Neural progenitor cell (in vitro differentiated cells): ENCODE results near the gene AMMECR1.

Experiments
- CTCF ChIP-seq: fragments of 200-600 bp; sonication (generic); IDR thresholded peaks from 2 replicates; pipeline ENCODE4 v1.5.1; 2017; ENCODE audit warnings: antibody characterized with exemption, mild to moderate bottlenecking
- EZH2 ChIP-seq: fragments of 200-600 bp; sonication (generic); IDR thresholded peaks from 2 replicates; pipeline ENCODE4 v1.6.1; 2017; ENCODE audit warnings: antibody characterized with exemption, mild to moderate bottlenecking, moderate library complexity

- TF ChIP-seq CTCF (no peak), EZH2 (no peak)
These were observed 147.9 kb downstream of the AMMECR1 start for GRCh38 chrX:110170029-110170428.
